H1 (cell line): ENCODE measurements around the gene ME3. TPM values are rescaled to one million over a fixed set of nuclear protein-coding genes. Genes with fewer than 3 reads are reported as not detected.

Experiments
- CTCF ChIA-PET: fragments of 300-600 bp; sonication (Branson Sonifier 250); formaldehyde crosslinking; loops from one replicate; lab custom pipeline; 2021; ENCODE audit not compliant: partially characterized antibody; lab: Charles Lee
- POLR2A ChIA-PET: fragments of 300-600 bp; sonication (Branson Sonifier 250); formaldehyde crosslinking; loops from one replicate; lab custom pipeline; 2021; ENCODE audit warnings: inconsistent platforms; ENCODE audit not compliant: partially characterized antibody; lab: Charles Lee
- DNase-seq, 2 experiments: peaks; one replicate each; pipeline versions ENCODE4 v3.0.0 to v3.0.0-alpha.2; 2010 to 2022; ENCODE audit warnings: low spot score in 2 of 2, low read depth in 1 of 2, mixed read lengths in 1 of 2
- FAIRE-seq: peaks from 2 replicates; lab custom pipeline; 2011; peaks lifted over from hg19 to GRCh38; lab: Jason Lieb, UNC
- H2AFZ ChIP-seq: 2 replicates; pipeline ENCODE4 v1.8.1; 2012; ENCODE audit warnings: low read length, inconsistent platforms
- H2AK5ac ChIP-seq: 2 replicates; pipeline ENCODE4 v1.6.1; 2013; ENCODE audit warnings: low read depth, low read length
- H2BK120ac ChIP-seq: replicated peaks from 2 replicates; pipeline ENCODE3; 2013; ENCODE audit warnings: low read depth, low read length, inconsistent platforms
- H2BK12ac ChIP-seq: 2 replicates; pipeline ENCODE4 v1.6.1; 2013; ENCODE audit warnings: low read depth, low read length
- H2BK15ac ChIP-seq: 2 replicates; pipeline ENCODE4 v1.6.1; 2013; ENCODE audit warnings: low read length
- H2BK20ac ChIP-seq: 2 replicates; pipeline ENCODE4 v1.6.1; 2013; ENCODE audit warnings: low read length
- H2BK5ac ChIP-seq: 2 replicates; pipeline ENCODE4 v1.6.1; 2013; ENCODE audit warnings: low read depth, low read length
- H3K14ac ChIP-seq: 2 replicates; pipeline ENCODE4 v1.6.1; 2013; ENCODE audit warnings: inconsistent platforms; ENCODE audit not compliant: insufficient read length
- H3K18ac ChIP-seq: 2 replicates; pipeline ENCODE4 v1.6.1; 2013; ENCODE audit warnings: low read length; ENCODE audit errors: extremely low read depth
- H3K23ac ChIP-seq: 2 replicates; pipeline ENCODE4 v1.6.1; 2013; ENCODE audit warnings: inconsistent platforms; ENCODE audit not compliant: insufficient read length
- H3K23me2 ChIP-seq: 2 replicates; pipeline ENCODE4 v1.6.1; 2013; ENCODE audit warnings: low read depth, low read length
- H3K27ac ChIP-seq: 2 replicates; pipeline ENCODE4 v1.6.1; 2011; ENCODE audit warnings: low read depth, low read length, inconsistent platforms
- H3K27me3 ChIP-seq, 4 experiments: replicated peaks in 1 of 4; 1 replicate in 1 of 4; 2 replicates in 3 of 4; pipeline versions ENCODE4 v1.6.1 to v1.8.1; 2011 to 2013; ENCODE audit warnings: low read length in 3 of 4, mild to moderate bottlenecking in 3 of 4, inconsistent platforms in 2 of 4, mixed read lengths in 2 of 4, moderate library complexity in 1 of 4; ENCODE audit not compliant: control insufficient read depth in 3 of 4, insufficient read depth in 3 of 4; ENCODE audit errors: extremely low read depth in 1 of 4
- H3K36me3 ChIP-seq, 4 experiments: 2 replicates each; pipeline versions ENCODE4 v1.6.1 to v1.8.1; 2011 to 2013; ENCODE audit warnings: mild to moderate bottlenecking in 4 of 4, low read length in 3 of 4, moderate library complexity in 2 of 4, control low read depth in 1 of 4, inconsistent platforms in 1 of 4; ENCODE audit not compliant: insufficient read depth in 4 of 4, control insufficient read depth in 2 of 4
- H3K4ac ChIP-seq: replicated peaks from 2 replicates; pipeline ENCODE3; 2013; ENCODE audit warnings: low read length, low read depth, mixed read lengths, inconsistent platforms; ENCODE audit not compliant: insufficient read length
- H3K4me1 ChIP-seq, 4 experiments: replicated peaks in 1 of 4; 1 replicate in 1 of 4; 2 replicates in 3 of 4; pipeline versions ENCODE4 v1.6.1 to v1.8.1; 2011 to 2013; ENCODE audit warnings: low read length in 3 of 4, inconsistent platforms in 2 of 4, mixed read lengths in 1 of 4; ENCODE audit not compliant: insufficient read depth in 4 of 4, control insufficient read depth in 3 of 4
- H3K4me2 ChIP-seq, 2 experiments: 2 replicates each; pipeline versions ENCODE4 v1.6.1 to v1.8.1; 2011 to 2013; ENCODE audit warnings: low read depth in 2 of 2, low read length in 2 of 2, control low read depth in 1 of 2, inconsistent platforms in 1 of 2, mild to moderate bottlenecking in 1 of 2; ENCODE audit not compliant: insufficient read depth in 1 of 2
- H3K4me3 ChIP-seq, 4 experiments: fragments of 200-600, 300-600 bp in 1 of 4; sonication (generic), shearing (Covaris generic), sonication (Bioruptor Twin) in 1 of 4; 2 replicates each; pipeline versions ENCODE4 v1.5.1 to v1.8.1; 2011 to 2016; ENCODE audit warnings: low read length in 4 of 4, low read depth in 3 of 4, control low read depth in 2 of 4, inconsistent platforms in 2 of 4, mild to moderate bottlenecking in 2 of 4, mixed read lengths in 1 of 4, moderate library complexity in 1 of 4; ENCODE audit not compliant: insufficient read depth in 2 of 4; ENCODE audit errors: extremely low read depth in 1 of 4
- H3K56ac ChIP-seq: replicated peaks from 2 replicates; pipeline ENCODE3; 2013; ENCODE audit warnings: low read depth, mild to moderate bottlenecking, mixed read lengths, low read length, inconsistent platforms; ENCODE audit not compliant: insufficient read length
- H3K79me1 ChIP-seq: 2 replicates; pipeline ENCODE4 v1.6.1; 2013; ENCODE audit warnings: low read depth, low read length, control low read depth
- H3K79me2 ChIP-seq, 2 experiments: 2 replicates each; pipeline versions ENCODE4 v1.6.1 to v1.8.1; 2012 to 2013; ENCODE audit warnings: low read length in 2 of 2, mild to moderate bottlenecking in 2 of 2, inconsistent platforms in 1 of 2; ENCODE audit not compliant: insufficient read depth in 2 of 2, control insufficient read depth in 1 of 2
- H3K9ac ChIP-seq, 4 experiments: replicated peaks in 1 of 4; 1 replicate in 1 of 4; 2 replicates in 3 of 4; pipeline versions ENCODE4 v1.6.1 to v1.8.1; 2011 to 2013; ENCODE audit warnings: low read depth in 3 of 4, low read length in 3 of 4, control low read depth in 2 of 4, mild to moderate bottlenecking in 2 of 4, moderate library complexity in 2 of 4, inconsistent platforms in 1 of 4; ENCODE audit errors: extremely low read depth in 1 of 4
- H3K9me3 ChIP-seq, 2 experiments: 2 replicates each; pipeline versions ENCODE4 v1.6.1 to v1.8.1; 2012 to 2013; ENCODE audit warnings: mild to moderate bottlenecking in 2 of 2, moderate library complexity in 2 of 2, control low read depth in 1 of 2, inconsistent platforms in 1 of 2, low read depth in 1 of 2, low read length in 1 of 2, mixed read lengths in 1 of 2; ENCODE audit not compliant: insufficient read depth in 2 of 2
- H4K20me1 ChIP-seq, 2 experiments: replicated peaks in 1 of 2; 2 replicates each; pipeline versions ENCODE3 to v1.8.1; 2011 to 2013; ENCODE audit warnings: inconsistent platforms in 2 of 2, low read length in 2 of 2, mild to moderate bottlenecking in 1 of 2; ENCODE audit not compliant: insufficient read depth in 2 of 2, control insufficient read depth in 1 of 2
- H4K5ac ChIP-seq: 2 replicates; pipeline ENCODE4 v1.6.1; 2013; ENCODE audit warnings: low read length, low read depth, mixed read lengths, inconsistent platforms; ENCODE audit not compliant: insufficient read length
- H4K8ac ChIP-seq: 2 replicates; pipeline ENCODE4 v1.8.0; 2013; ENCODE audit warnings: mild to moderate bottlenecking, moderate library complexity, low read length, inconsistent platforms; ENCODE audit not compliant: insufficient read depth; ENCODE audit errors: extremely low read depth
- H4K91ac ChIP-seq: replicated peaks from 2 replicates; pipeline ENCODE3; 2013; ENCODE audit warnings: low read length, mixed read lengths, inconsistent platforms; ENCODE audit not compliant: insufficient read length
- CEBPB ChIP-seq: IDR thresholded peaks from 2 replicates; pipeline ENCODE4 v1.6.1; 2012; ENCODE audit warnings: low read depth, low read length
- EZH2 ChIP-seq: fragments of 200-600 bp; sonication (generic); IDR thresholded peaks from 2 replicates; pipeline ENCODE4 v1.7.1; 2012; ENCODE audit warnings: low read depth, mild to moderate bottlenecking, moderate library complexity, low read length, inconsistent platforms; ENCODE audit not compliant: severe bottlenecking
- FOSL1 ChIP-seq: IDR thresholded peaks from 2 replicates; pipeline ENCODE4 v1.6.1; 2011; ENCODE audit warnings: mild to moderate bottlenecking, low read depth, low read length, moderate library complexity; ENCODE audit not compliant: insufficient read depth
- NANOG ChIP-seq: IDR thresholded peaks from 2 replicates; pipeline ENCODE4 v1.6.1; 2011; ENCODE audit warnings: low read length, low read depth, mild to moderate bottlenecking, inconsistent platforms; ENCODE audit not compliant: insufficient read depth, poor library complexity, severe bottlenecking
- RFX5 ChIP-seq: IDR thresholded peaks from 2 replicates; pipeline ENCODE4 v1.6.1; 2011; ENCODE audit warnings: low read depth, low read length, improper control_type of control experiment, borderline replicate concordance
- SP1 ChIP-seq: IDR thresholded peaks from 2 replicates; pipeline ENCODE4 v1.6.1; 2011; ENCODE audit warnings: low read depth, low read length
- SP4 ChIP-seq: IDR thresholded peaks from 2 replicates; pipeline ENCODE4 v1.6.1; 2012; ENCODE audit warnings: low read length, inconsistent platforms
- SUZ12 ChIP-seq: fragments of 200-600 bp; sonication (generic); IDR thresholded peaks from 2 replicates; pipeline ENCODE4 v1.6.1; 2012; ENCODE audit warnings: mild to moderate bottlenecking, inconsistent platforms, low read length, moderate library complexity, mixed read lengths
- TAF1 ChIP-seq: IDR thresholded peaks from 2 replicates; pipeline ENCODE4 v1.6.1; 2011; ENCODE audit warnings: mild to moderate bottlenecking, low read depth, low read length
- TBP ChIP-seq: IDR thresholded peaks from 2 replicates; pipeline ENCODE4 v1.6.1; 2011; ENCODE audit warnings: low read depth, low read length, improper control_type of control experiment
- TCF12 ChIP-seq: IDR thresholded peaks from 2 replicates; pipeline ENCODE4 v1.6.1; 2011; ENCODE audit warnings: low read depth, mild to moderate bottlenecking, low read length
- TEAD4 ChIP-seq: IDR thresholded peaks from 2 replicates; pipeline ENCODE4 v1.6.1; 2012; ENCODE audit warnings: low read depth, low read length, inconsistent platforms, mixed read lengths
- YY1 ChIP-seq: IDR thresholded peaks from 2 replicates; pipeline ENCODE4 v1.6.1; 2011; ENCODE audit warnings: low read depth, mild to moderate bottlenecking, low read length
- ZNF274 ChIP-seq: IDR thresholded peaks from 2 replicates; pipeline ENCODE4 v1.7.0; 2012; ENCODE audit warnings: low read length, borderline replicate concordance; ENCODE audit errors: extremely low read depth
- WGBS, 2 experiments: shearing (Covaris generic) in 1 of 2; methylation state at CpG; one replicate each; pipeline versions ENCODE4 v1.1.6 to v1.1.7; 2013 to 2015; ENCODE audit warnings: low lambda C conversion rate in 2 of 2, mixed read lengths in 2 of 2, inconsistent platforms in 1 of 2, low coverage in 1 of 2, missing lambda C conversion rate in 1 of 2; ENCODE audit not compliant: insufficient replicate concordance in 2 of 2, insufficient coverage in 1 of 2, insufficient read length in 1 of 2; ENCODE audit errors: extremely low coverage in 1 of 2, missing lambda C conversion rate in 1 of 2; 5-methylcytosine and 5-hydroxymethylcytosine counted together
- polyA plus RNA-seq, 7 experiments: library from polyadenylated mRNA; depleted of rRNA in 3 of 7; stranded (reverse) in 5 of 7; unstranded in 2 of 7; fragments of >200 nt in 5 of 7; fragments of 200-250 nt in 2 of 7; gene quantifications; 1 replicate in 5 of 7; 2 replicates in 1 of 7; 4 replicates in 1 of 7; pipeline versions ENCODE4 v1.2.1 to v1.2.3, GENCODE V29; 2011 to 2013; ENCODE audit warnings: missing spikeins in 2 of 7, mixed read lengths in 2 of 7
- total RNA-seq: library from RNA; stranded (reverse); fragmentation: NEBNext Ultra II Directional; extraction: Animal tissue kit (Norgen Biotek cat#: 25700); gene quantifications from 2 replicates; pipeline ENCODE4 v1.2.1, GENCODE V29; 2021
- TF ChIP-seq, protein P1 (sequence below): IDR thresholded peaks from 2 replicates; pipeline ENCODE4 v1.6.1; 2012; ENCODE audit warnings: inconsistent platforms

ME3 gene
- total and polyA plus RNA-seq, 2 of the 8 experiments (the other 6 are each of a cell fraction or from before 2014, with no cell fraction given), result 1.5 to 2.8 TPM

DNA sequence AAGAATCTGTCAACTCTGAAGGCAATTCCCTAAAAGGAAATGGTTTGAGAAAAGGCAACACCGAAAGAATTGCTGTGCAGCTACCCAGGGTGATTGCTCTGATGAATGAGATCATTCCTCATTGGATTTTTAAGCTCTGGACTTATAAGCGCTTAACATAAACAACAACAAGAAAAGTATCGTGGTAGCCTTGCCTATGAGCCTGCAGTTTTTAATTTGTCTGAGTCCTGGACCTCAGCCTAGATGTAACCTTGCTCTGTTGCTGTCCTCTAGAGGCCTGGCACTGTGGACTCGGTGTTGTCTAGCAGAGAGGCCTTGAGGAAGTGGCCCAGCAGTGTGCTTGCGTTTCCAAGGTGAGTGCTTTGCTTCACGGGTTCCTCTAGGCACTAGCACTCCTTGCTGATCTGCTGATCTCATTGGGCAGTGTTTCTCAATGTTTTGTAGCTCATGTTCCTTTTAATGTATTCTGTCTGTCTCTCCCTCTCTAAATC lies 277.3 kb downstream of the ME3 start:
- no peak overlapping the region for H3K27ac ChIP-seq
- 0 out of 2 replicates have a peak overlapping the region, but pooled peaks have one; percentile 42 for H2AFZ ChIP-seq
- TF ChIP-seq TEAD4 (no peak), ZNF274 (no peak), CEBPB (no peak), TCF12 (no peak), EZH2 (no peak), TAF1 (no peak), SUZ12 (no peak), RFX5 (no peak), NANOG (no peak), SP1 (no peak), TBP (no peak), SP4 (no peak), FOSL1 (no peak), YY1 (no peak)
- TF ChIP-seq, protein P1, sequence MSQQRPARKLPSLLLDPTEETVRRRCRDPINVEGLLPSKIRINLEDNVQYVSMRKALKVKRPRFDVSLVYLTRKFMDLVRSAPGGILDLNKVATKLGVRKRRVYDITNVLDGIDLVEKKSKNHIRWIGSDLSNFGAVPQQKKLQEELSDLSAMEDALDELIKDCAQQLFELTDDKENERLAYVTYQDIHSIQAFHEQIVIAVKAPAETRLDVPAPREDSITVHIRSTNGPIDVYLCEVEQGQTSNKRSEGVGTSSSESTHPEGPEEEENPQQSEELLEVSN, result no peak

More for the DNA sequence above, 277.3 kb downstream of the ME3 start:
- no peak overlapping the region for H3K18ac ChIP-seq
- ChIA-PET CTCF (interaction anchor here (0.8 to 2.3 kb wide), 7 partner anchors 11 to 62 kb away, joined by 3 to 10 read pairs (median 5); partner anchors contain the start of gene CCDC81), POLR2A (no interaction called here)
- no peaks in the 10 kb centered on the region for H3K79me2 ChIP-seq
- no peak overlapping the region for H2BK120ac ChIP-seq
- no peak overlapping the region for H3K14ac ChIP-seq
- H4K91ac ChIP-seq, result no peak overlapping the region
- H2BK12ac ChIP-seq, result no peak overlapping the region
- no peak overlapping the region for H3K56ac ChIP-seq
- no peak overlapping the region for H2AK5ac ChIP-seq
- no peak overlapping the region for H3K4me3 ChIP-seq
- no peak overlapping the region for H4K5ac ChIP-seq
- H3K36me3 ChIP-seq, result no peaks in the 10 kb centered on the region
- DNase-seq (no peak), FAIRE-seq (no peak)
- no peak overlapping the region for H3K4me2 ChIP-seq
- H3K4ac ChIP-seq, result no peak overlapping the region
- no peaks in the 10 kb centered on the region for H4K20me1 ChIP-seq
- H3K27me3 ChIP-seq, result no peaks in the 10 kb centered on the region
- no peaks in the 10 kb centered on the region for H3K79me1 ChIP-seq
- no peak overlapping the region for H4K8ac ChIP-seq
- H2BK20ac ChIP-seq, result no peak overlapping the region
- H3K4me1 ChIP-seq, result peaks cover 0 to 2% (median 0%) of the 10 kb centered on the region in 4 experiments; a peak in 2 of 7 replicates
- H3K9me3 ChIP-seq, result no peaks in the 10 kb centered on the region
- no peak overlapping the region for H2BK15ac ChIP-seq
- H2BK5ac ChIP-seq, result no peak overlapping the region
- 82% methylated on average over 6 of the region's 6 CpGs; no CpG with 5 or more reads in 1 of the 2 experiments for whole genome bisulfite sequencing, 2 experiments
- H3K9ac ChIP-seq, result no peak overlapping the region
- H3K23ac ChIP-seq, result no peak overlapping the region
- no peaks in the 10 kb centered on the region for H3K23me2 ChIP-seq
